Activated T-cell treated with anti-CD3 and anti-CD28 coated beads, Interleukin-2, amount 50 U/mL, for 72 hours (primary cell): ENCODE data around the gene PRICKLE4. TPM values are rescaled to one million over a fixed set of nuclear protein-coding genes. Genes with fewer than 3 reads are reported as not detected.

Source experiments
- ATAC-seq, 2 donors: fragments of 150-1000 bp; cut with Tn5 transposase; replicated peaks in 1 of 2; 2 replicates each; pipeline ENCODE4 v1.10.0; 2021; ENCODE audit warnings: moderate library complexity in 2 of 2, mild to moderate bottlenecking in 1 of 2
- DNase-seq, 2 donors: peaks; one replicate each; pipeline ENCODE4 v3.0.0; 2021 to 2022; ENCODE audit warnings: mixed read lengths in 1 of 2
- H3K27ac Mint-ChIP-seq: one replicate; pipeline ENCODE4 v1.8.0; 2022; ENCODE audit warnings: mild to moderate bottlenecking, moderate library complexity, mixed read lengths
- H3K27me3 Mint-ChIP-seq: one replicate; pipeline ENCODE4 v1.8.0; 2022; ENCODE audit warnings: low read depth, mixed read lengths
- H3K36me3 Mint-ChIP-seq, 2 donors: one replicate each; pipeline ENCODE4 v1.8.0; 2022; ENCODE audit warnings: mixed read lengths in 2 of 2, mild to moderate bottlenecking in 1 of 2; ENCODE audit not compliant: insufficient read depth in 2 of 2
- H3K4me1 Mint-ChIP-seq: one replicate; pipeline ENCODE4 v1.8.0; 2022; ENCODE audit warnings: low read depth, mixed read lengths
- H3K4me3 Mint-ChIP-seq, 2 donors: one replicate each; pipeline ENCODE4 v1.8.0; 2022; ENCODE audit warnings: mild to moderate bottlenecking in 2 of 2, mixed read lengths in 2 of 2, moderate library complexity in 2 of 2
- H3K9me3 Mint-ChIP-seq, 2 donors: one replicate each; pipeline ENCODE4 v1.8.0; 2022; ENCODE audit warnings: mixed read lengths in 2 of 2
- total RNA-seq, 2 donors: library from RNA; stranded (reverse); gene quantifications; one replicate each; pipeline ENCODE4 v1.2.3, GENCODE V29; 2022

The PRICKLE4 gene
- total RNA-seq, 2 donors from 2014 or later: 0.29 TPM; not detected in 1

DNA sequence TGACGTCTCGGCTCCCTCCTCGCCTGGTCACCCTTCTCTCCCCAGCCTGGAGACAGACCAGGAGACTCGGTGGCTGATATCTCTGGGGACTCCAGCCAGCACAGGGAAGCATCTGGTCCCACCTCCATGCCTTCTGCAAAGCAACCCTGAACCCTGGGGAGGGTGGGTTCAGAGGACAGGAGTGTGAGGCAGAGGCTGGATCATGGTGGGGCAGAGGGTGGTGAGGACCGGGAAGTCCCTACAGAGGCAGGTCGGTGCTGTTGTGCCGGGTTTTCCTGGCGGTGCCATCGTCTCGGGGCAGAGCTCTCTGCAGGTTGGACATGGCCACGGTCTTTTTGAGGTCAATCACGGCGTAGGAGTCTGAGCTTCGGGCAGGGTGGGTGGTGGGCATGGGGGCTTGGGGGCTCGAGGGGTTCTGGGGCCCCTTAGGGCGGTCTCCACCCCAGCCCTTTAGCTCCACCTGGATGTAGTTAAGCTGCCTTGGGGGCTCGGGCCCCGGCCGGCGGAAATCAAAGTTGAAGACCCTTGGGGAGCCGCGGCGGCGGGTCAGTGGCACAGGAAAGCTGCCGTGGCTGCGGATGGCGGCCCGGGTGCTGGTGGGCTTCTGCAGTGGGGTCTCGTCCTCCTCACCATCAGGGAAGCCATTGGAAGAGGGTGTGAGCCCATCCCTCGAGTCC, 10.1 kb upstream of the PRICKLE4 start:
- Mint-ChIP-seq H3K9me3 (no peaks in the 10 kb centered on the region), H3K27me3 (no peaks in the 10 kb centered on the region), H3K36me3 (peaks cover 0 to 2% of the 10 kb centered on the region in 2 donors), H3K27ac (no peak overlapping the region), H3K4me3 (no peak overlapping the region), H3K4me1 (peaks cover 12% of the 10 kb centered on the region)
- ATAC-seq (no peak), DNase-seq (no peak)

DNA sequence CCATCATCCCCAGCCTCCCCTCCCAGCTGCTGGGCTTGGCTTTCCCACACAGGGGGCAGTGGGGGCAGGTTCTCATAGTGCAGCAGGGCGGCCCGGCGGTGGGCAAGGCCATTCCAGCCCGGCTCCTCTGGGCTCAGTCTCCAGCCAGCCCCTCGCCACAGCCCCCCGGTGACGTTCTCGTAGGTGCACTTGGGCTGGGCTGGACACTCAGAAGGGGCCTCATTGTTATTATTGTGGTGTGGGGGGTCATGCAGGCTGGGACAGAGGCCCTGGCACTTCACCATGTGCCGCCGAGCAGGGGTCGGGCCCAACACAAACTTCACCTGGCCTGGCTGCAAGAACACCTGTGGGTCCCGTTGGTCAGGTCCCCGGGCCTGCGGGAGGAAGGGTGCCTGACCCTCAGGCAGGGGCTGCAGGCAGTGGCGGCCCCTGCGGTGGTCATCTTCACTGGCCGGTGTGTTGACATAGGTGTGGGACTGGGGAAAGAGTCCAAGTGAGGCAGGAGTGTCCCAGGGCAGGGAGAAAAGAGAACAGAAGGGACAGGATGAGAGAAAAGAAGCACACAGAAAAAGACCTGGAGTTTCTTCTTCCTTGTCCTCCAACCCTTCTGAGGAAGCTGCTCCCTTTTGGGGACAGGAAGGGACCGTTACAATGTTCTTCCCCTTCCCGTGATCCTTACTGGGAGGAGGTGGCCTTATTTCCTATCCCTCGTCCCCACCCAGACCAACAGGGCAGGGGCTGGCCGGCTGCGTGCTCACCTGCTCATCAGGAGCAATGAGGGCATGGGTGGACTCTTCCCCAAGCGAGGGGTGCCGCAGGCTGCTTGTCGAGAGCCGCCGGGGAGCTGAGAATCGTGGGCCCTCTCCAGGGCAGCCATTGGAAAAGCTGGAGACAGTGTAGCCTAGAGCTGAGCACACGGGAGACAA, 9.3 kb upstream of the PRICKLE4 start:
- peaks cover 12% of the 10 kb centered on the region for H3K4me1 Mint-ChIP-seq
- H3K4me3 Mint-ChIP-seq: no peak overlapping the region
- no peak for ATAC-seq
- peaks cover 0 to 2% of the 10 kb centered on the region in 2 donors for H3K36me3 Mint-ChIP-seq
- DNase-seq: no peak
- H3K9me3 Mint-ChIP-seq: no peaks in the 10 kb centered on the region
- H3K27me3 Mint-ChIP-seq: no peaks in the 10 kb centered on the region
- no peak overlapping the region for H3K27ac Mint-ChIP-seq

DNA sequence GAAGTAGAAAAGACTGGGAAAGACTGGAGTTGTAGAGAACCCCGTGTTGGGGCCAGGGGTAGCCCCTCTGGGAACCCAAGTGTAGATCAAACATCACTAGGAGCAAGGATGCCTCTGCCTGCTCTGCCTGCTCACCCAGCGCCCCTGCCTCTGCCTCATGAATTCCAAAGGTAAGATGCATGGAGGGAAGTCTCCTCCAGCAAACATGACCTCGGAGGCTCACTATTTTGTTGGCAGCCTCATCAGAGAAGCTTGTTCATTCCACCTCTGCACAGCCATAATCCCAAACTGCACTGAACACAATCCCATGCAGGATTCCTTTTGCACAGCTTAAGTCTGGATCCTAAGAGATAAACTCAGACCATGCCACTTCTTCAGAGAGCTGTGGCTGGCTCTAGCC, 5.7 kb upstream of the PRICKLE4 start:
- Mint-ChIP-seq H3K9me3 (no peaks in the 10 kb centered on the region), H3K4me1 (peaks cover 8% of the 10 kb centered on the region), H3K36me3 (peaks cover 0 to 4% of the 10 kb centered on the region in 2 donors), H3K27ac (no peak overlapping the region), H3K27me3 (no peaks in the 10 kb centered on the region), H3K4me3 (no peak overlapping the region)
- no peak for DNase-seq
- ATAC-seq: no peak

DNA sequence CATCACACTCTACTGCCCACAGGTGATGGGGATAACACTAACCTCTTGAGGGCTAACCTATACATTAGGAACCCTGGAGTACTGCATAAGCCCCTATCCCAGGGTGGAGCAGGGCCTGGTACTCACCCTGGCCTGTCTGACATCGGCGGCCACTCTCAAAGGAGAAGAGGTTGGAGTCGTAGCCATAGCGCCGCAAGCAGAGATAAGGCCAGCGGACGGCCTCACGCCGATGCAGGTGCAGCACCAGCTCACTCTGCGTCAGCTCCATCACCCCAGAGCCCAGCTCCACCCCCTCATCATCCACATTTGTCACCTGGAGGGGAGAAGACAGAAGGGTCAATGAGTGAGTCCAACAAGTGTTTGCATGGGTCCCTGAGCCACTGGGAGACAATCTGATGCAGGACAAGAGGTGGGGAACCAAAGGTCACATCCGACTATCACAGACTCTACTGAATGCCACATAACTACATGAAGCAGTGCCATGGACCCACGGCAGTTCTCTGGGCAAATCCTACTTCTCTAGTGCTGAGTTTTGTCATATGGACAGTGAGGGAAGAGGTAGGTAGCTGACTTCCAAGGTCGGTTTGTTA, 5.2 kb upstream of the PRICKLE4 start:
- no peaks in the 10 kb centered on the region for H3K27me3 Mint-ChIP-seq
- ATAC-seq (no peak), DNase-seq (no peak)
- peaks cover 0 to 4% of the 10 kb centered on the region in 2 donors for H3K36me3 Mint-ChIP-seq
- no peaks in the 10 kb centered on the region for H3K9me3 Mint-ChIP-seq
- H3K4me3 Mint-ChIP-seq: no peak overlapping the region
- H3K27ac Mint-ChIP-seq: no peak overlapping the region
- peaks cover 8% of the 10 kb centered on the region for H3K4me1 Mint-ChIP-seq

DNA sequence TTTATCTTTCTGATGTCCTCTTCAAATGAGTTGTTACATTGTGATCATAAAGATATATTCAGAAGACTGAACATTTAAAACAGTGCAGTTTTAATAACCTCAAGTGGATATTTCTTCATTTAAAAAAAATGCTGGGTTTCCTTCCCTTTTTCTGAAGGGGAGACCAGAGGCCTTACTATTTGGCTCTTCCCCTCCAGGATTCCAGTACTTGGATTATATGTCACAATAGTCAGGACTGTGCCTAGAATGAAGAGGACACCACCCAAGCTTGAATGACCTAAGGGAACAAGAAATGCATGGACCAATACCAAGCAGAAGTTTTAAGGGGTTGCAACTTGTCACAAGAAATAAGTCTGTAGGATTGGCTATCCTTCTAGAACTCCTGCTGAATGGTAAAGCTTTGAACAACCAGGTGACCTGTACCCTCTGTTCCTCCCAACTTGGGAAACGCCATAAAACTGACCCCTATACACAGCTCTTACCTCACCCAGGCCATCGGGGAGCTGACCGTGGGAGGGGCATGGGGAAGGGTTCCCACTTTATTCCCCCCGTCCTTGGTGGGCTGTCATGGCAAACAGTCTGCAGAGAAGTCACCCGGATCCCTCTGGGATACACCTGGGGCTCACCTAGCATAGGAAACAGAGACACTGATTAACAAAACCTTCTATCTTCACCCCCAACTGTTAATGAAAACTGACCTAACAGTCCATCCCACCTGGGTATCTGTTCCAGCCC, 2.9 kb upstream of the PRICKLE4 start:
- ATAC-seq (no peak), DNase-seq (no peak)
- peaks cover 15% of the 10 kb centered on the region for H3K4me1 Mint-ChIP-seq
- H3K36me3 Mint-ChIP-seq: peaks cover 0 to 4% of the 10 kb centered on the region in 2 donors
- no peak overlapping the region for H3K4me3 Mint-ChIP-seq
- H3K9me3 Mint-ChIP-seq: no peaks in the 10 kb centered on the region
- no peak overlapping the region for H3K27ac Mint-ChIP-seq
- peaks cover 14% of the 10 kb centered on the region for H3K27me3 Mint-ChIP-seq

DNA sequence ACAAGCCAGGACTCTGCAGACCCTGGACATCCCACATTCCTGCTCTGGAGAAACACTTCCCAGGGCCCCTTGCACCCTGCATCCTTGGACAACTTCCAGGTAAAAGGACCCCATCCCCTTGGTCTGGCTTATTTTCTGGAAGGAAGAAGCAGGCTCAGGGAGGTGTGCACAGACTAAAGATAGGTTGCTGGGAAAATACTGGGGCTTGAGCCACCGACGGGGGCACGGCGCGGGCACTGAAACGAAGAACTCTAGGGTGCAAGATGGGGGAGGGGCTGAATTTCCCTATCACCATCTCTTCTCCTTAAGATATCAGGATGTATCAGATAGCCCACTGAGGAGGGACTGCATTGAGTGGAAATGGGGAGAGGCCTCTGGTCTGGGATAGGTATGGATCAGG, 1.7 kb upstream of the PRICKLE4 start:
- peaks cover 14% of the 10 kb centered on the region for H3K27me3 Mint-ChIP-seq
- ATAC-seq (no peak), DNase-seq (no peak)
- H3K27ac Mint-ChIP-seq: peak overlapping the region; percentile 23
- H3K4me1 Mint-ChIP-seq: peaks cover 15% of the 10 kb centered on the region
- peak overlapping the region; percentile 85 to 95 for H3K4me3 Mint-ChIP-seq
- peaks cover 0 to 4% of the 10 kb centered on the region in 2 donors for H3K36me3 Mint-ChIP-seq
- no peaks in the 10 kb centered on the region for H3K9me3 Mint-ChIP-seq

DNA sequence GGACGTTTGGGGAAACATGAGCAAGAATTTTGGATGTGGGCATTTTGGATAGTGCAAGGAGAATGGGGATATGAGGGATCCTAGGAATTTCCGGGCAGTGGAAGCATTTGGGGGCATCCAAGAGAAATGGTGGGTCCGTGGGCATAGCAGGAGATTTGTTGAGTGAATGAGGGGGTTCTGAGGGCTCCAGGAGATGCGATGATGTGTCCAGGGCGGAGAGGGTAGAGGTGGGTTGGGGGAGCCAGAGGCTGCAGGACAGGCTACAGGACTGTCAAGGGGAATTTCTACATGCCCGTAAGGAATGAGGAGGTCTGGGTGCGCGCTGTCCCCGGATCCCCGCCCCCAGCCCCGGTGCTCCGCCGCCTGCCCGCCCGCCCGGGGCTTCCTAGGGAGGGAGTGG, 1.2 kb upstream of the PRICKLE4 start:
- Mint-ChIP-seq H3K9me3 (no peaks in the 10 kb centered on the region), H3K27me3 (peaks cover 14% of the 10 kb centered on the region), H3K4me1 (peaks cover 15% of the 10 kb centered on the region), H3K4me3 (peak overlapping the region; percentile 85 to 95), H3K36me3 (peaks cover 0 to 4% of the 10 kb centered on the region in 2 donors), H3K27ac (peak overlapping the region; percentile 23)
- ATAC-seq (no peak), DNase-seq (no peak)

DNA sequence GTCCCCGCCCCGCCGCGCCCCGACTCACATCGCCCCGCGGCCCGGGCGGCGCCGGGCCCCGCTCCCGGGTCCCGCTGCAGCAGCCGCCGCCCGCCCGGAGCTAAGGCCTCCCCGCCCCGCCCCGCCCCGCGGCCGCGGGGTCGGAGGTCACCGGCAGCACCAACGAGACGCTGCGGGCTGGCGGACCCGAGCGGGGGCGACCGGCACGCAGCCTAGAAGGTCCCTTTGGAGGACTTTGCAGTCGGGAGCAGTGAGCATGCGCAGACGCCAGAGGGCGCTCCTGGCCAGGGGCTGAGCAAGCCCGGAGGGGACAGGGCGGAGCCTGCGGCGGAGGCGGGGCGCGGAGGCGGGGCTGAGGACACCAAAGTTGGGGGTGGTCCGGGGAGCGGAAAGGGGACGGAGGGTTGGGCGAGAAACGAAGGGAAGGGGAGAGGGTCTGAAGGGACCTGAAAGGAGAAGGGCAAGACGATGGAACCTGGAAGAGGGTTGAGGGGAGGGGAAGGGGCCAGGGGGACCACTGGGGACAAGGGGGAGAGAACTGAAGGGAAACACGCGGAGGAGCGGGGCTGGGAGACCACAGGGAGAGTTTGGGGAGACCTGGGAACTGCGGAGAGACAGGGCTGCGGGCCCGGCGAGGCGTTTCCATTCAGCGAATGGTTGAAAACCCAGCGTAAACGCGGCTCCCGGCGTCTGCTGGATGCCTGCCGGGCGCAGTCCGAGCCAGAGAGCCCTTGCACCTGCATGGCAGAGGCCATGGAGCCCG, 613 bp upstream of the PRICKLE4 start, which contains the start of gene FRS3:
TSS of gene FRS3 (minus strand) at position 113 of the 763 bp plus-strand sequence. CDS start 2,913 bp downstream, outside the sequence.
- DNase-seq (peak; percentile 100), ATAC-seq (peak; percentile 94 to 95)
- Mint-ChIP-seq H3K9me3 (no peaks in the 10 kb centered on the region), H3K4me3 (peak within 1 kb of the TSS; percentile 92 to 95), H3K4me1 (peaks cover 15% of the 10 kb centered on the region), H3K27me3 (peaks cover 14% of the 10 kb centered on the region), H3K27ac (peak within 1 kb of the TSS; percentile 80), H3K36me3 (peaks cover 0 to 2% of the 10 kb centered on the region in 2 donors)

DNA sequence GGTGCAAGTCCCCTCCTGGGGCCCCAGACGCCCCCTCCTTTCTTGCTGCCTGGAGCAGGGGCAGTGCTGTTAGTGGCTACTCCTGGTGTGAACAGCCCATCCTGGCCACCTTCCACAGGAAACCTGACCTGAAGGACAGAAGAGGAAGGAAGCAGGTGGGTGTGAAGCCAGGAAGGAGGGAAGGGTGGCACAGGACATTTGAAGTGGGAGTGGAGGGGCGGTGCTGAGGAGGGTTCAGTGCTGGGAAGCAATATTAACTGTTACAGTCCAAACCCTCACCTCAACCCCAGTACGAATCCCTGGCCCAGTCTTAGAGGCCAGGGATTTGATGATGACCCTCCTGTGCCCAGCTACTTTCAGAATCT, 766 bp downstream of the PRICKLE4 start:
- no peak overlapping the region for H3K27ac Mint-ChIP-seq
- ATAC-seq (no peak), DNase-seq (no peak)
- H3K4me1 Mint-ChIP-seq: peaks cover 20% of the 10 kb centered on the region
- H3K4me3 Mint-ChIP-seq: peak overlapping the region; percentile 58 to 77
- peaks cover 14% of the 10 kb centered on the region for H3K27me3 Mint-ChIP-seq
- H3K9me3 Mint-ChIP-seq: no peaks in the 10 kb centered on the region
- peaks cover 0 to 2% of the 10 kb centered on the region in 2 donors for H3K36me3 Mint-ChIP-seq

DNA sequence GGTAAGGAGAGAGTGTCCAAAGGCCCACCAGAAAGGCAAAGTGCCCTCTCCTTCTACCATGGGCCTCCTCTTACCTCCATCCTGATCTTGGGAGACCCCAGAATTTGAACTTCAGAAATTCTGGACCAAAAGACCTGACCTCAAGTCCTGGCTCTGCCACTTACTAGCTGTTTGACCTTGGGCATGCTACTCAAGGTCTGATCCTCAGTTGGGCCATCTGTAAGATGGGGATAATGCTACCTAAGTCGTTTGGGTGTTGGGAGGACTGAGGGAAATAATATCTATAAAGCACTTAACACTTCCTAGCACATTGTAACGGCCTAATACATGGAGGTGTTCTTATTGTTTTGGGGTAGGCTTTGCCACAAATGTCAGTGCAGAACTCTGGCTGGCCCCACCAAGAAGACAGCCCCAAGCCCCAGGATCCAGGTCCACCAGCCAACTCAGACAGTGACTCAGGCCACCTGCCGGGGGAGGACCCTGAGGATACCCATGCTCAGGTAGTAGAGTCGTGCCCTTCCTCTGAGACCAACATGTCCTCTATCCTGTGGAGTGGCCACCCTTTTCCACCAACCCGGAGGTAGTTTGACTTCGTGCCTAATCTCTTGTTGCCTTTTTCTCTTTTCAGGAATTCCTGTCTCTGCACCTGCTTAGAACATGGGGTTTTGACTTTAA, 2.7 kb downstream of the PRICKLE4 start:
- Mint-ChIP-seq H3K27ac (no peak overlapping the region), H3K36me3 (peaks cover 0 to 4% of the 10 kb centered on the region in 2 donors), H3K9me3 (no peaks in the 10 kb centered on the region), H3K27me3 (peaks cover 14% of the 10 kb centered on the region), H3K4me3 (no peak overlapping the region), H3K4me1 (peaks cover 20% of the 10 kb centered on the region)
- ATAC-seq: no peak
- DNase-seq: no peak

DNA sequence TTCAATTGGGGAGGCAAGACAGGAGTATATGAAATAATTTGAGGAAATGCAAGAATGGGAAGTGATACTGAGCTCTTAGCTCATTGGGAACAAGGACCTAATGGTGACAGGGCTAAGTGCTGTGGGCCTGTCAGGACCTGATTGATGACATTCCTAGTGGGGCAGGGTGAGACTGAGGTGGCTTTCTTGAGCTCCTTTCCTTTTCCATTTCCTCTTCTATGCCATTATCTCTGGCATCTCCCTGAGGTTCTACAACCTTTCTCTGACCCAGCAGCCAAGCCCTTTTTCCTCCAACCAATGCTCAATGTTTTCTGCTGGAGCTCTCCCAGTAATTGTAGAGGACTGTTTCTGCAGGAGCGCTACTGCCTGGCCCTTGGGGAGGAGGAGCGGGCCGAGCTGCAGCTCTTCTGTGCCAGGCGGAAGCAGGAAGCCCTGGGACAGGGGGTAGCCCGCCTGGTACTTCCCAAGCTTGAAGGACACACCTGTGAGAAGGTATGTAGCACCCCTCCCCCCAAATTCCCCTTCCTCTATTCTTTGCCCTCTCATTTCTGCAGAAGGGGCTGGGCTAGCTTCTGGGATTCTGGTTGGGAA, 4.1 kb downstream of the PRICKLE4 start:
- DNase-seq (no peak), ATAC-seq (no peak)
- no peak overlapping the region for H3K27ac Mint-ChIP-seq
- H3K4me1 Mint-ChIP-seq: peaks cover 22% of the 10 kb centered on the region
- H3K27me3 Mint-ChIP-seq: peaks cover 14% of the 10 kb centered on the region
- H3K4me3 Mint-ChIP-seq: peak overlapping the region; percentile 39 to 98
- peaks cover 0 to 5% of the 10 kb centered on the region in 2 donors for H3K36me3 Mint-ChIP-seq
- no peaks in the 10 kb centered on the region for H3K9me3 Mint-ChIP-seq
